NK-92 (cell line): ENCODE measurements around the gene ALOX5AP.

Experiments
- DNase-seq: peaks from one replicate; lab custom pipeline; 2025; ENCODE audit not compliant: unreplicated experiment; lab: John Stamatoyannopoulos, UW

The ALOX5AP gene

GRCh38 chr13:30735025-30735871 lies at the start of gene ALOX5AP:
TSS of gene ALOX5AP (plus strand) at chr13:30735543. CDS start at chr13:30735606, 63 bp downstream.
- no peak for DNase-seq

GRCh38 chr13:30685987-30686386 lies 49.4 kb upstream of the ALOX5AP start:
- DNase-seq, result no peak

GRCh38 chr13:30687601-30688000 lies 47.7 kb upstream of the ALOX5AP start:
- no peak for DNase-seq

- DNase-seq, result no peak
These were observed 45.6 kb upstream of the ALOX5AP start for GRCh38 chr13:30689752-30690151.

GRCh38 chr13:30690282-30691188 lies 44.8 kb upstream of the ALOX5AP start:
- no peak for DNase-seq

GRCh38 chr13:30692113-30692512 lies 43.2 kb upstream of the ALOX5AP start:
- no peak for DNase-seq

- DNase-seq, result no peak
These were observed 38.8 kb upstream of the ALOX5AP start for GRCh38 chr13:30696278-30697176.

GRCh38 chr13:30697177-30697953 lies 38.0 kb upstream of the ALOX5AP start:
- DNase-seq, result no peak

GRCh38 chr13:30697996-30698401 lies 37.3 kb upstream of the ALOX5AP start:
- no peak for DNase-seq

GRCh38 chr13:30698488-30699005 lies 36.8 kb upstream of the ALOX5AP start:
- DNase-seq, result no peak

GRCh38 chr13:30700364-30700763 lies 35.0 kb upstream of the ALOX5AP start:
- no peak for DNase-seq

- DNase-seq, result no peak
These were observed 33.3 kb upstream of the ALOX5AP start for GRCh38 chr13:30702006-30702405.

- no peak for DNase-seq
These were observed 30.7 kb upstream of the ALOX5AP start for GRCh38 chr13:30704596-30704995.

- DNase-seq, result no peak
These were observed 29.7 kb upstream of the ALOX5AP start for GRCh38 chr13:30705680-30706079.

- DNase-seq, result no peak
These were observed 26.8 kb upstream of the ALOX5AP start for GRCh38 chr13:30708541-30708940.

GRCh38 chr13:30710442-30710841 lies 24.9 kb upstream of the ALOX5AP start:
- DNase-seq, result no peak

GRCh38 chr13:30711375-30711774 lies 24.0 kb upstream of the ALOX5AP start:
- DNase-seq, result no peak

GRCh38 chr13:30711837-30712236 lies 23.5 kb upstream of the ALOX5AP start:
- no peak for DNase-seq

GRCh38 chr13:30712536-30713532 lies 22.5 kb upstream of the ALOX5AP start:
- DNase-seq, result no peak
